NCI-H1930 (cell line): ENCODE data around the gene TANGO2.

Experiments
- DNase-seq, 2 experiments: peaks; one replicate each; lab custom pipeline; 2025; lab: John Stamatoyannopoulos, UW

TANGO2 gene

DNA sequence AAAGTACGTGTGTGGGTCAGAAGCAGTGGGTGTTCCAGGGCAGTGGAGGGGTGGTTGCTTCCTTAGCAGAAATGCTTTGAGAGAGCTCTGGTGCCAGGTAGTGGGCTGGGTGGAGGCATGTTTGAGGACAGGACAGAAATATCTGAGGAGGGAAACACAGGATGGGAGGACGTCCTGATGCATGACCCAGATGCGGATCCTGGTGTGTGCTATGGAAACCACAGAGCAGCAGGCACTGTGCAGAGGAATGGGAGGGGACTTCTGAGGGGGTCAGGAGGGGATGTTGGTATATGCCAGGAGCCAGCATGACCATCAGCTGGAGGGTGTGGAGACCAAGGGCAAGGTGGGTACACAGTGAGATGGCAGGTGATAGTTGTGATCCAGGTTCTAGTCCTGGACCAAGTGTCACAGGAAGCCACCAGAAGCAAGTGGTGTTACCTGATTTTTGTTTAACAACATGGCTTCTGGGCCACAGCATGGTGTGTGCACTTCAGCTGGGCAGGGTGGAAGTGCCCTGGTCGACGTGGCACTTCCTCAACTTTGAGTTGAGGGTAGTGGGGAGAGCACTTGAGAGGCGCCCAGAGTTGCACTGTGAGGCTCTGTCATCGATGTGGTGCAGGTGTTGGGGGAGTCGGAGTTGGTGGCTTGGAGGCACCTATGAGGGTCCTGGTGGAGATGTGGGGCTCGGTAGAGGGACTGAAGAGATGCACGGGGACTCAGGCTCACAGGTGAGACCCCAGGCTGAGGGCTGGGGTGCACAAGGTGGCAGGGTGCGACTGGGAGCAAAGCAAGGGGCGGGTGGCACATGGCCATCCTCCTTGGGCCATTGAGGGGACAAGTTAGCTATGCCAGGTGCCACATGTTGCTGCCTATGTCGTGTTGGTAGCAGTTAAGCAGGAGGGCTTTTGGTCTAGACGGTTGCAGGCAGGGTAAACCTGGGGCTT, 66.7 kb downstream of the TANGO2 start:
- no peak for DNase-seq

DNA sequence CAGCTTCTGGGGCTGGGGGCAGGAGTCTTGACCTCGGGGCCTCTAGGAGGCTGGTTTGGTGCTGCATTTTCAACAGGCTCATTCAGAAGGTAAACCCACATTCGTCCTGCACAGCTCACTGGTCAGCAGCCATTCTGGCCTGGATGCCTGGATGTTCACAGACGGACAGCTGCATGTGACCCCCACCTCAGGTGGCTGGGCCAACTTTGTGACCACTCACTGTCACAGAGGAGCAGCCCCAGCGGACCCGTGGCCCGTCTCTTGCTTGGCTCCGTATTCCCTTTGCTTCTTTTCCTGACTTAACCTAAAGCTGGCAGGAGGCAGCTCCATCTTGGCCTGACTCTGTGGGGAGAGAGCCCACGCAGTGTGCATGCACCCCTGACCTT, 67.3 kb downstream of the TANGO2 start:
- DNase-seq, result no peak

DNA sequence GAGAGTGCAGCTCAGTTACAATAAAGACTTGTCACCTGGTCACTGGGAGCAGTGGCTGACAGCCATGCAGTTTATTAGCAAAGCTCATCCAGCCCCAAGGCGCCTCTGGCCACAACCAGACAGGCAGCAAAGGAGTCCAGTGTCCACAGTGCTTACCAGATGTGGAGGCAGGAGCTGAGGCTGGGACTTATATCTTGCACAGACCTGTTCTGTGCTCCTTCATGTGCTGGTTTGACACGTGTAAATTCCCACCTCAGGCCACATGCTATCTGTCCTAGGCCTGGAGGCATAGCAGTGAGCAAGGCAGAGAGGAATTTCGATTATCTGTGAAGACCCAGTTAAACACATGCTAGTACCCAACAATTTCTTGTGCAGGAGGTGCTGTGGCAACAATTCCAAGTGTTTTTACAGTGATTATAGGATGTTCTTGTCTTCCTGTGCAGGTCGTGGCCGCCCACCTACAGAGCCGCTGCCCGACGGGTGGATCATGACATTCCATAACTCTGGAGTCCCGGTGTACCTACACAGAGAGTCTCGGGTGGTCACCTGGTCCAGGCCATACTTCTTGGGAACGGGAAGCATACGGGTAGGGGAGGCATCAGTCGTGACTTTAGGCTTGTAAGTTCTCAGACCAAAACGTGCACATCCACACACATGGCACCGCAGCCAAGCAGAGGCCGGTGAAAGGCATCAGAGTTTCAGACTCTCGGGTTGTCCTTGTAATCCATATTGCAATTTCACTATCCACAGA, 68.5 kb downstream of the TANGO2 start:
- DNase-seq, result no peak

DNA sequence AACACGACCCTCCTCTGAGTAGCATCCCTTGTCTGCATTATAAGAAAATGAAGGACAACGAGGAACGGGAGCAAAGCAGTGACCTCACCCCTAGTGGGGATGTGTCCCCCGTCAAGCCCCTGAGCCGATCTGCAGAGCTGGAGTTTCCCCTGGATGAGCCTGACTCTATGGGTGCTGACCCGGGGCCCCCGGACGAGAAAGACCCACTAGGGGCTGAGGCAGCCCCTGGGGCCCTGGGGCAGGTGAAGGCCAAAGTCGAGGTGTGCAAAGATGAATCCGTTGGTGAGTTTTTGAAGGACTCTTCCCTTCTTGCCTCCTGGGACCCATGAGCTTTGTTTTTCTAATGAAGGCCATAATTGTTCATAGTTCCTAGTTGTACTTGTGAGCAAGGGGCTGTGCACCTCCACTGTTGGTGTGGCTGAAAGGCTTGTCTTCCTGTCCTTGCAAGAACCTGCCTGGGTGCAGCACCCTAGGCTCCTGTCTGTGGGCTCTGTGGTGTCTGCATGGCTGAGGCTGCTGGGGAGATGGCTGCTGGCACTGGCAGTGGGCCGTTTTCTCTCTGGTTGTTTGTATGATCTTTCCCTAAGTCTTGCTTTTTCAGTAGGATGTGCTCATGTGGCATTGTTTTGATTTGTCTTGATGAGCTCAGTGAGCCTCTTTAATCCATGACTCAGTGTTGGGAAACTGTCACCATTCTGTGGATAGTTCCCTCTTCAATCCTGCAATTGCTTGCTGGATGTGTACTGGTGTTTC, 69.2 kb downstream of the TANGO2 start:
- no peak for DNase-seq

DNA sequence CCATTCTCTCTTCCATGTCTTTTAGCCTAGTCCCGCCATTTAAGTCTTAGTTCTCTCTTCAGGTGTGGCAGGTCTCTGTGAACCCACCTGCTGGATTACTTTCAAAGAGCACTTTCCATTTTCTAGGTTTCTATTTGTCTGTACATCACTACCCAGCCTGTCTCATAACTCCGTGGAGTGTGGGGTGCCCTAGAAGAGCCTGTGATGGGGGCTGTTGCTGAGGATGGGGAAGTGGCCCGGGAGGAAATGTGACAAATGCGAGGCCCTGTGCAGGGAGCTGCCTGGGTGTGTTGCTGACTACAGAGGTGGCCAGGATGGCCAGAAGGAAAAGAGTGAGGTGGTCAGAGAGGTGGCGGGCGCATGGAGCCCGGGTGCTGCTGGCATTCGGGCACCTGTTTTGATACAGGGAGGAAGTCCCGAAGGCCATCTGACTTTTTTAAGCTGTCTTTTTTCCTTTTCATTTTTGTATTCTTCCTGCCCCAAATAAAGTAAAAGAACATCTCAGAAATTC, 69.9 kb downstream of the TANGO2 start:
- no peak for DNase-seq

DNA sequence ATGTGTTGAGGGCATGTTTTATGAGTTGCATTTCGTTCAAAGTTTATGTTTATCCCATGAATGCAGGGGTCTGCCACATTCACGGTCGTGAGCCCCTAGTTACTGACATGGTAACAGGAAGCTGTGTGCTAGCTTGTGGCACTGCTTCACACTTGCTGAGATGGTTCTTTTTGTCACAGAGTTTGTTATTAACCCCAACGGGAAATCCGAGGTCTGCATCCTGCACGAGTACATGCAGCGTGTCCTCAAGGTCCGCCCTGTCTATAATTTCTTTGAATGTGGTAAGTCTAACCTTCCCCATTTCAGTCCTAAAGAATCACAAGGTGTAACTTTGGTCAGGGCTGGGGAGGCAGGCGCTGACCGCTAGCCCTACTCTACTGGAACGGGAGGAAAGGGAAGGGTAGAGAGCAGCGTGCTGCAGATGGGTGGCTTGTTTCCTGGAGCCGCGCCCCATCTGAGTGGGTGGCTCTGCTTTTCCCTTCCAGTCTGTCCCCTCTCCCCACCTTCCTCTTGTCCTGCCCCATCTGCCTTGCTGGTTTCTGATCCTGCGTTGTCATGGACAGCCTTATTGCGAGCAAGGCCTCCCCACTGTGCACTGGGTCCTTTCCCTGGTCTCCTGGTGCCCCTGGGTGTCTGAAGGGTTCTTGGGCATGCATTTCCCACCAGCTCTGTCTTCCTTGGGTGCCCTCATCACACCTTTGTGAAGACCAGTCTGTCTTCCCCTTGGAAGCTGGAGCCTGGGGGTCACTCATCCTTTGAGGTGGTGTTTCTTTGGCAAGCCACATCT, 71.0 kb downstream of the TANGO2 start:
- no peak for DNase-seq

DNA sequence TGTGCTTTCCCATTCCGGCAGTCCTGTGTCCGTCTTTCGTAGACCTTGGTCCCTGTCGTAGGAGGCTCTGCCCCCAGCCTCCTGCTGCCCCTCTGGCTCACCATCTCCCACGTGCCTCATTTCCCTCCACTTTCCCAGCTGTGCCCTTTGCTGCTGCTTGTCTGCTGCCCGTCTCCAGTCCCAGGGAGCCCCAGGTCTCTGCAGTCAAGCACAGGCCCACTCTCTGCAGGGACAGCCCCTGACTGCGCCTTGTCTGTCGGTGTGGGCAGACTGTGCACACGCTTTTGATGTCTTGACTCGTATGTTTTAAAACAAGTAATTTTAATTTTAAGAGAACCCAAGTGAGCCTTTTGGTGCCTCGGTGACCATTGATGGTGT, 71.6 kb downstream of the TANGO2 start:
- DNase-seq, result no peak

DNA sequence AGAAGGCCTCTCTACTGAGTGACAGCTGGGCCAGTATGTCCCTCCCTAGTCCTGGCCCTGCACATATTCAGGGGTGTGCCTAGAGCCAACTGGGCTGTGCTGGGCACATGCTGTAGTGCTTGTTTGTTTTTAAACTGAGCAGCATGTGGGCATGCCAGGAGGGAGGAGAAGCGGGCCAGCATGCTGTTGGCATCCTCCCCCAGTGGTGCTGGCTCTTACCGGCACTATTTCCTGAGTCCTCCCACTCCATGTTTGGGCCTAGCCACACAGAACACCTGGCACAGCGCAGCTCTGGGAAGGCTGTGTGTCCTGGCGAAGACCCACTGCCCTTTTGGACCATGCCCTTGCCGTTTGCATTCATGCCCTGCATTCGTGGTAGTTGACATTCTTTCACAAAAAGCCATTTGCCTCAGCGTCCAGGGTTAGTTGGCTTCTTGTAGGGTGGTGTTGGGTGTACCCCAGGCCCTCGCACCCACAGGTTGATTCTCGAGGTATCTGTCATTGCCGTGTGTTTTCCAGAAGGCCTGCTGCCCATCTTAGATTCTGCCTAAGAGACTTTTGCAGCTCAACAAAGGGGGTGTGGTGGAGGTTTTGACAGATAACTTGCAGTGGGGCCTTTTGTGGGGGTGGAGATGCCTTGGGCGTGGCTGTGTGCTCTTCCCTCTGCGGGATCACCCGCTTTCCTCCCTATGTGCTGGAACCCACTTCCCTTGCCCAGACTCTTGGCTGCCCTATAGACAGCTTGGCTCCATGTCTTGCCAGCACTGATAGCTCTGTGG, 72.7 kb downstream of the TANGO2 start:
- DNase-seq, result no peak

DNA sequence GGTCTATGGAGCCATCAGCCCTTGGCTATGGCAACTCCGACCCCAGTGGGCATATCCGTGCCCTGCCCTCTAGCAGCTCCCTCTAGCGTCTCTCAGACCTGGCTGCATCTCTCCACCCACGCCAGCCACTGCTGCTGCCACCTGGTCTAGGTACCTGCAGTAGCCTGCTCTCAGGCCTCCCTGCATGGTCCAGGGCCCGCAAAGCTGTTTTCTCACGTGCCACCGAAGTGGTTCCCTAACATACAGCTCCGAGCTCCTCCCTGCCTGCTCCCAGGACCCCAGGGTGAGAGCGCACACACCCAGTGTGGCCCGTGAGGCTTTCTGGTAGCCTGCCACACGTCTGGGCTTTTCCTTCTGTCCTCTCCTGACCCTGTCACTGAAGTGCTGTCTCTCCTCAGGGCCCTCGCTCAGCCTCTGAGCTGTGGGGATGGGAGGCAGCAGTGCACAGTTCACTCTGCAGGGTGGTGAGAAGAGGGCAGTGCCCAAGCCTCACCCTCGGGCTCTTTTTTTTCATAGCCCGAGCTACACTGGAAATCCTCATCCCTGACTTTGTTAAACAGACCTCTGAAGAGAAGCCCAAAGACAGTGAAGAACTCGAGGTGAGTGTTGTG, 73.4 kb downstream of the TANGO2 start:
- DNase-seq, result no peak

DNA sequence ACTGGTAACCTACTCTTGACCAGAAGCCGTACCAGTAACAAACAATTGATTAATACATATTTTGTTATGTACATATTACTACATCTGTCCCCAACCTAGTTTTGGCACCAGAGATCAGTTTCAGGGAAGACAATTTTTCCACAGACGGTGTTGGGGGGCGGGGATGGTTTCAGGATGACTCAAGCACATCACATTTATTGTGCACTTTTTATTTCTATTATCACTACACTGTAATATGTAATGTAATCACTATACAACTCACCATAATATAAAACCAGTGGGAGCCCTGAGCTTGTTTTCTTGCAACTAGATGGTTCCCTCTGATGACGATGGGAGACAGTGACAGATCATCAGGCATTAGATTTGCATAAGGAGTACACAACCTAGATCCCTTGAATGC, 74.6 kb downstream of the TANGO2 start:
- DNase-seq, result no peak

DNA sequence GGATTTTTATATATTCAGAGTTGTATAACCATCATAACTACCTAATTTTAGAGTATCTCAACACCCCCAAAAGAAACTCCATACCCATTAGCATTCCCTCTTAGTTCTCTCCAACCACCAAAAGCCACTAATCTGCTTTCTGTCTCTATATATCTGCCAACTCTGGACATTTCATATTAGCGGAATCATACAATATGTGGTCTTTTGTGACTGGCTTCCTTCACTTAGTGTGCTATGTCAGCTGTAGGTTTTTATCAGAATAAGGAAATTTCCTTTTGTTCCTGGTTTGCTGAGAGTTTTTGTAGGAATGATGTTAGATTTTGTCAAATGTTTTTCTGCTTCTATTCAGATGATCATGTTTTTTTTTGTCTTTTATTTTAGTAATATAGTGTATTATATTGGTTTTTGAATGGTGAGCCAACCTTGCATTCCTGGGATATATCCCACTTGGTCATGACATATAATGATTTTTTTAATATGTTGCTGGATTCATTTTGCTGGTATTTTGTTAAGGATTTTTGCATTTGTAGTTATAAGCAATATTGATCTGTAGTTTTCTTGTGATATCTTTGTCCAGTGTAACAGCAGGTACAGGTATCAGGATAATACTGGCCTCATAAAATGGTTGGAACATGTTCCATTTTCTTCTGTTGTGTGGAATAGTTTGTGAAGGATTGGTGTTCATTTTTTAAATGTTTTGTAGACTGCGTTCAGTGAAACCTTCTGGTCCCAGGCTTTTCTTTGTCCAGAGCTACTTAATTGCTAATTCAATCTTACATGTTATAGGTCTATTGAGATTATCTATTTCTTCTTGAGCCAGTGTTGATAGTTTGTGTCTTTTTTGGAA, 75.9 kb downstream of the TANGO2 start:
- DNase-seq, result no peak

DNA sequence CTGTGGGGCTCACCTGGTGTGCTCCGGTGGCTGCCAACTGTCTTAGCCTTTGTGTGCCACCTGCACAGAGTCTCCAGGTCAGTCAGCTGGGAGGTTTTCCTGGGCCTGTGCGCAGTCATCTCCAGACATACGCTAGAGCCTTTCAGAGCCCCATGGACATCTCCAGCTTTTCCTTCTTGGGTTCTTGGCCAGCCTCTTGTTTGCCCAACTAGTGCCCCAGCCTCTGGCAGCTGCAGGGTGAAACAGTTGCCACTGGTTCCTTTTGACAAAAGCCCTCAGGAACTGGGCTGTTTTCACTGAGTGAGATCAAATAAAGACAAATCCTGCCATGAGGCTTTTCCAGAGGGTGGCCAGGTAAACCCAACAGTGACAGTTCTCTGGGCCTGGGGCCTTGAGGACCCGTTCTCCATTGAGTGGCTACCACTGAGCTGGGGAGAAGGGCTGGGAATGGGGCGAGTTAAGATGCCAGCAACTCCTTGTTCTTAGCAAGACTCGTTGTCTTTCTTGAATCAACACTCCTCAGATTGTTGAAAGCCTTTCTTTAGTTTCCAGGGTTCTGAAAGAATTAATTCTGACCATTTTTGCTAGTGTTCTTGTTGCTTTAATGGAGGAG, 78.3 kb downstream of the TANGO2 start:
- no peak for DNase-seq

DNA sequence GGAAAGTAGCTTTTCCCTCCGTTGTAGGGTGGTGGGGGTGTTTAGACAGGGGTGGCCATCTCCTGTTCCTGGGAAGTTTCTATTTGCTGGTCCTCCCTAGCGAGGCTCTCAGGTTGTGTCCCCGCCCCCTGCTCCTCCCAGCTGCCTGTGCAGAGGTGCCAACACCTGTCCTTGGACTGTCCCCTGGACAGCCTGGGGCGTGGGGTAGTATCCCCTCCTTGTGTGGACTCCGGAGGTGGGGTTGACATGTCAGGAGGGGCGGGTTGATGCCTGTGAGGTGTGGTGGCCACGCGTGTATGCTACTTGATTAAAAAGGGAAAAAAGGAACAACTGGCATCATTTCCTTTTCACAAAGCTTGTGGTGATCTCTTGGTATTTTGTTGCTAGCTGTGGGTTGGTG, 80.7 kb downstream of the TANGO2 start:
- no peak for DNase-seq

DNA sequence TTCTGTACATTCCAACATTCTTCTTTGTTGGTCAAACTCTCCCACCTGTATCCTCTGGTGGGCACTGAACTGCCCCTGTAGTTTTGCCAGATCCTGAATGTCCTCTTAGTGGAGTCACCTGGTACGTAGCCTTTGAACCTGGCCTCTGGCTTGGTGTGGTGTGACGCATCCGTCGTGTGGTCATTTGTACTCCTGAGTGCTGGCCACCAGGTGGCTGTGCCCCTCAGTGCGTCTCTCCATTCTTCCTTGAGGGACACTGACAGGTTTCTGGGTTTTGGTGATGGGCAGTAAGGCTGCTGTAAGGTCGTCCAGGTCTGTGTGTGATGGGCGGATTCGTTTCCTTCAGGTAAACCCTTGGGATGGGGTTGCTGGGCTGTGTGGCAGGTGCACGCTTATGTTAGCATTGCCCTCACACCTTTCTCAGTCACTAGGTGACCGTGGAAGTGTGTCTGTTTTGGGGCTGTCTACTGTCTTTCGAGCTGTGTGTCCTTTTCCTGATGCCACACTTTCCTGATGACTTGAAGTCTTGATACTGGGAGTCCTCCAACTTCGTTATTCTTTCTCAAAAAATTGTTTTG, 81.4 kb downstream of the TANGO2 start:
- DNase-seq, result no peak

DNA sequence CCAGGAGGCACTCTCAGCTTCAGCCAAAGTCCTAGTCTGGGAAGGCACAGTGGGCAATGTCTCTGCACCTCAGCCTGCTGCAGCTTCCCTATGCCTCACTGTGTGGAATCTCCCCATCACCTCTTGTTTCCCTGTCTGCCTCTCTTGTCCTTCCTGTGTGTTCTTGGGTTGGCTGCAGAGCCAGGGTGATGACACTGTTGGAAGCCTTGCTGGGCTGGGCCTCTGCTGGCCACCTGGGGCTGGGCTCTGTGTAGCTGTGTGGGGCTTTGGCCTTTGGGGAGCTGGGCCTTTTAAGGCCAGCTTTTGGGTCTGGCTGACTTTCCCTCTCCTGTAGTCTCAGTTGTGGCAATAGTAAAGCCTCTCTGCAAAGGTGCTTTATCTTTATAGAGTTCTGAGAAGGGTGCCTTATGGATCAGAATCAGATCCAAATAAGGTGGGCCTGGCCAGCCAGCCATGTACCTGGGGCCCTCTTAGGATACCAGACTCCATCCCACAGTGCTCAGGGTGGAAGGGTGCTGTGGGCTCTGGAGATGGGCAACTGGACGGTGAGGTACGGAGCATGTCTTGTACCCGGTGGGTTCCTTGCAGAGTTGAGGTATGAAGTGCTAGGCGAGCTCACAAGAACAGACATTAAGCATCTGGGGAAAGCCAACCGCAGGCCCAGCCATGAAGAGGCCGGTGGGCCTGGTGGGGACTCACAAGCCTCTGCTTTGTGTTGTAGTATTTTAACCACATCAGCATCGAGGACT, 84.7 kb downstream of the TANGO2 start:
- no peak for DNase-seq

DNA sequence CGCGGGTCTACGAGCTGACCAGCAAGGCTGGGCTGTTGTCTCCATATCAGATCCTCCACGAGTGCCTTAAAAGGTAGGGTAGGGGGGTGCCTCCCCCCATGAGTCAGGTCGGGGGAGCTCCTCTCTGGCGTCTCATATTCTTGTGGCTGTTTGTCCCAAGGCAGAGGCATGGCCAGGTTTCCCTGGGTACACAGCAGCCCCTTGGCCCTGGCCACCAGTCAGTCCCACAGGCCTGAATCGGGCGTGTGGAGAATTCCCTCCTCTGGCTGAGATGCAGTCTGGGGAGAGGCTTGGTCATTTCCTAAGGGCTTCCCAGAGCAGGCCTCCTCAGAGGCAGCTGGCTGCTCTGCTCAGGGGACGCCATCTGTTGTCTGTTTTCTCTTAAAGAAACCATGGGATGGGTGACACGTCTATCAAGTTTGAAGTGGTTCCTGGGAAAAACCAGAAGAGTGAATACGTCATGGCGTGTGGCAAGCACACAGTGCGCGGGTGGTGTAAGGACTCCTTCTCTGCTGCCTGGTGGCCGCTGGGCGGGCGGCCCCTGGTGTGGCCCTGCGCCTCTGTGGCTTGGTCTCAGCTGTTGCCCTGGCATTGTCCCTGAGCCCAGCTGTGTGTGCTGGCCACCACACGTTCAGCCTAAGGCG, 85.4 kb downstream of the TANGO2 start:
- DNase-seq, result no peak

DNA sequence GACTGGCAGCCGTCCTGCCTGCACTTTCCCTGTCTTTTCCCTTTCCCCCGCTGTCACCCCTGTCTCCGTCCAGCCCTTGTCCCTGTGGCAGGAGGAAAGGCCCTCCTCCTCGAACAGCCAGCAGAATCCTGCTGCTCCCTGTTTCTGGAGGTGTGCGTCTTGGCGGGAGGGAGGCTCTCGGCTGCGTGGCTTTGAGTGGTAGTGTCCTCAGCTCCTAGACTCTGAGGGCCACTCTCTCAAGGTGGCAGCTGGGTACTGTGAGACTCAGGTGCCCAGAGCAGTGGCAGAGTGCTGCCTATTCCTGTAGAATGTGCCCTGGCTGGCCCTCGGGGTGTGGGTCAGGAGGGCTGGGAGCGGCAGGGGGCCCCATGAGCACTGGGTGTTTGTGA, 85.9 kb downstream of the TANGO2 start:
- DNase-seq, result no peak
